ENCODE data around the gene EIF3J.
"Not testable (repeated sequence)": the region's sequence is repeated elsewhere in the genome, so short reads cannot be mapped to it uniquely, and the experiment has no call there.

Gene EIF3J
- total RNA-seq: 61.1 to 62.8 reads per million in 2 donors

- DNase-seq: peak; percentile 91
Observed at GRCh38 chr15:44536962-44537734, at the start of gene EIF3J. EIF3J (plus strand) TSS chr15:44537147; CDS start chr15:44537195, 48 bp downstream.

- no peak for DNase-seq
Observed at GRCh38 chr15:44489464-44489863, 47.5 kb upstream of the EIF3J start.

- no peak for DNase-seq
Observed at GRCh38 chr15:44490622-44491021, 46.3 kb upstream of the EIF3J start.

GRCh38 chr15:44492040-44492439 is 44.9 kb upstream of the EIF3J start:
- DNase-seq: no peak

- DNase-seq: no peak
Observed at GRCh38 chr15:44492672-44493071, 44.3 kb upstream of the EIF3J start.

- no peak for DNase-seq
Observed at GRCh38 chr15:44495562-44495961, 41.4 kb upstream of the EIF3J start.

- no peak for DNase-seq
Observed at GRCh38 chr15:44500555-44500954, 36.4 kb upstream of the EIF3J start.

GRCh38 chr15:44501768-44502366 is 35.1 kb upstream of the EIF3J start:
- DNase-seq: no peak

- no peak for DNase-seq
Observed at GRCh38 chr15:44516436-44516835, 20.5 kb upstream of the EIF3J start.

- DNase-seq: no peak
Observed at GRCh38 chr15:44519537-44519936, 17.4 kb upstream of the EIF3J start.

- DNase-seq: no peak
Observed at GRCh38 chr15:44525018-44525417, 11.9 kb upstream of the EIF3J start.

GRCh38 chr15:44527241-44527640 is 9.7 kb upstream of the EIF3J start:
- DNase-seq: no peak

GRCh38 chr15:44529864-44530604 is 6.9 kb upstream of the EIF3J start:
- DNase-seq: no peak

GRCh38 chr15:44530653-44531052 is 6.3 kb upstream of the EIF3J start:
- DNase-seq: no peak

- not testable (repeated sequence) for DNase-seq
Observed at GRCh38 chr15:44532275-44532674, 4.7 kb upstream of the EIF3J start.

GRCh38 chr15:44532689-44533088 is 4.3 kb upstream of the EIF3J start:
- DNase-seq: no peak

GRCh38 chr15:44535092-44535491 is 1.9 kb upstream of the EIF3J start:
- DNase-seq: no peak

GRCh38 chr15:44535523-44536301 is 1.2 kb upstream of the EIF3J start:
- peak; percentile 8 for DNase-seq

- DNase-seq: no peak
Observed at GRCh38 chr15:44536302-44536961, 515 bp upstream of the EIF3J start.

- no peak for DNase-seq
Observed at GRCh38 chr15:44537735-44538240, 841 bp downstream of the EIF3J start.

GRCh38 chr15:44541282-44541958 is 4.5 kb downstream of the EIF3J start:
- DNase-seq: no peak

- no peak for DNase-seq
Observed at GRCh38 chr15:44542596-44542995, 5.6 kb downstream of the EIF3J start.

All from T-helper 9 cell (primary cell).